IMR-90 (cell line): Measurements from ENCODE around the gene APAF1. TPM values are rescaled to one million over a fixed set of nuclear protein-coding genes. Genes with fewer than 3 reads are reported as not detected.
A peak's percentile ranks its signal among the peaks of the same experiment; 100 is the strongest.

Source experiments
- ATAC-seq: fragments of 200-7000 bp; cut with Tn5 transposase; 2 replicates; pipeline ENCODE4 v1.9.1; 2020; ENCODE audit warnings: low read depth, mild to moderate bottlenecking, moderate library complexity
- BruUV-seq: library from RNA; stranded (reverse); fragments of 400-500 nt; replicated peaks from 2 replicates; lab custom pipeline; 2021; lab: Mats Ljungman, UMichigan
- CTCF ChIA-PET: fragments of 300-600 bp; formaldehyde crosslinking; extraction: SDS; loops from one replicate; lab custom pipeline; 2021; ENCODE audit warnings: antibody characterized with exemption; lab: Yijun Ruan, JAX
- POLR2A ChIA-PET: fragments of 300-600 bp; sonication (Branson Sonifier 250); formaldehyde crosslinking; loops from one replicate; lab custom pipeline; 2022; ENCODE audit warnings: antibody characterized with exemption; ENCODE audit not compliant: unreplicated experiment; lab: Charles Lee
- DNase-seq: peaks from one replicate; pipeline ENCODE4 v3.0.0; 2013
- H2AFZ ChIP-seq: replicated peaks from 2 replicates; pipeline ENCODE3; 2013; ENCODE audit warnings: low read length, mild to moderate bottlenecking; ENCODE audit not compliant: poor library complexity
- H2AK5ac ChIP-seq: 2 replicates; pipeline ENCODE4 v1.6.1; 2013; ENCODE audit warnings: low read depth, low read length, inconsistent platforms
- H2AK9ac ChIP-seq: replicated peaks from 2 replicates; pipeline ENCODE3; 2013; ENCODE audit warnings: mild to moderate bottlenecking, low read depth, low read length, moderate library complexity; ENCODE audit not compliant: poor library complexity
- H2BK120ac ChIP-seq: 2 replicates; pipeline ENCODE4 v1.6.1; 2013; ENCODE audit warnings: low read depth, low read length, inconsistent platforms
- H2BK15ac ChIP-seq: 3 replicates; pipeline ENCODE4 v1.6.1; 2013; ENCODE audit warnings: low read depth, low read length, inconsistent platforms
- H2BK20ac ChIP-seq: 2 replicates; pipeline ENCODE4 v1.6.1; 2013; ENCODE audit warnings: low read depth, mild to moderate bottlenecking, inconsistent platforms, low read length, moderate library complexity
- H2BK5ac ChIP-seq: 2 replicates; pipeline ENCODE4 v1.6.1; 2013; ENCODE audit warnings: mild to moderate bottlenecking, low read depth, low read length, inconsistent platforms; ENCODE audit not compliant: poor library complexity, severe bottlenecking
- H3K14ac ChIP-seq: replicated peaks from 2 replicates; pipeline ENCODE4 v1.6.1; 2013; ENCODE audit warnings: low read depth, low read length, inconsistent platforms
- H3K18ac ChIP-seq: 2 replicates; pipeline ENCODE4 v1.6.1; 2013; ENCODE audit warnings: low read depth, low read length, control low read depth
- H3K23ac ChIP-seq: 2 replicates; pipeline ENCODE4 v1.6.1; 2013; ENCODE audit warnings: low read depth, low read length, inconsistent platforms
- H3K27ac ChIP-seq: 2 replicates; pipeline ENCODE4 v1.5.1; 2013; ENCODE audit warnings: mild to moderate bottlenecking, control low read depth, low read length; ENCODE audit not compliant: insufficient read depth
- H3K27me3 ChIP-seq: 2 replicates; pipeline ENCODE4 v1.6.1; 2013; ENCODE audit warnings: low read length; ENCODE audit not compliant: control insufficient read depth, insufficient read depth
- H3K36me3 ChIP-seq: 2 replicates; pipeline ENCODE4 v1.6.1; 2013; ENCODE audit warnings: low read length, mixed read lengths; ENCODE audit not compliant: control insufficient read depth, insufficient read depth
- H3K4ac ChIP-seq: 2 replicates; pipeline ENCODE4 v1.6.1; 2013; ENCODE audit warnings: low read depth, low read length, inconsistent platforms
- H3K4me1 ChIP-seq: 2 replicates; pipeline ENCODE4 v1.6.1; 2013; ENCODE audit warnings: low read length, mixed read lengths; ENCODE audit not compliant: control insufficient read depth, insufficient read depth
- H3K4me2 ChIP-seq: 2 replicates; pipeline ENCODE4 v1.6.1; 2013; ENCODE audit warnings: low read depth, mild to moderate bottlenecking, control low read depth, low read length, moderate library complexity
- H3K4me3 ChIP-seq: 2 replicates; pipeline ENCODE4 v1.5.1; 2013; ENCODE audit warnings: low read depth, mild to moderate bottlenecking, control low read depth, low read length, moderate library complexity; ENCODE audit not compliant: insufficient read depth
- H3K56ac ChIP-seq: 2 replicates; pipeline ENCODE4 v1.6.1; 2013; ENCODE audit warnings: low read length, inconsistent platforms; ENCODE audit not compliant: insufficient read depth; ENCODE audit errors: extremely low read depth
- H3K79me1 ChIP-seq, 2 experiments: 2 replicates each; pipeline ENCODE4 v1.6.1; 2013; ENCODE audit warnings: low read length in 2 of 2, inconsistent platforms in 1 of 2, low read depth in 1 of 2
- H3K9ac ChIP-seq: 2 replicates; pipeline ENCODE4 v1.6.1; 2013; ENCODE audit warnings: low read depth, low read length, control low read depth
- H3K9me1 ChIP-seq: 2 replicates; pipeline ENCODE4 v1.6.1; 2013; ENCODE audit warnings: low read length, inconsistent platforms; ENCODE audit not compliant: insufficient read depth
- H3K9me3 ChIP-seq: 2 replicates; pipeline ENCODE4 v1.6.1; 2013; ENCODE audit warnings: low read length; ENCODE audit not compliant: control insufficient read depth, insufficient read depth
- H4K20me1 ChIP-seq: 2 replicates; pipeline ENCODE4 v1.6.1; 2013; ENCODE audit warnings: low read length, inconsistent platforms; ENCODE audit not compliant: insufficient read depth
- H4K5ac ChIP-seq: 2 replicates; pipeline ENCODE4 v1.6.1; 2013; ENCODE audit warnings: mild to moderate bottlenecking, low read depth, low read length, control low read depth
- H4K8ac ChIP-seq, 2 experiments: 2 replicates each; pipeline ENCODE4 v1.6.1; 2013; ENCODE audit warnings: low read depth in 2 of 2, low read length in 2 of 2, control low read depth in 1 of 2, inconsistent platforms in 1 of 2
- H4K91ac ChIP-seq: 2 replicates; pipeline ENCODE4 v1.6.1; 2013; ENCODE audit warnings: low read depth, low read length, inconsistent platforms; ENCODE audit not compliant: insufficient read depth
- BHLHE40 ChIP-seq: fragments of 150-350 bp; IDR thresholded peaks from 2 replicates; pipeline ENCODE4 v1.6.1; 2016; ENCODE audit warnings: mild to moderate bottlenecking, low read depth, low read length
- CEBPB ChIP-seq: IDR thresholded peaks from 2 replicates; pipeline ENCODE4 v1.6.1; 2012; ENCODE audit warnings: low read depth, low read length, improper control_type of control experiment
- MAZ ChIP-seq: IDR thresholded peaks from 2 replicates; pipeline ENCODE4 v1.6.1; 2012; ENCODE audit warnings: low read depth, mild to moderate bottlenecking, low read length, improper control_type of control experiment, moderate library complexity, borderline replicate concordance
- MXI1 ChIP-seq: IDR thresholded peaks from 2 replicates; pipeline ENCODE4 v1.6.1; 2012; ENCODE audit warnings: low read depth, mild to moderate bottlenecking, low read length, moderate library complexity, borderline replicate concordance
- POLR2A ChIP-seq: IDR thresholded peaks from 2 replicates; pipeline ENCODE4 v1.6.1; 2012; ENCODE audit warnings: mild to moderate bottlenecking, low read depth, low read length
- RCOR1 ChIP-seq: IDR thresholded peaks from 2 replicates; pipeline ENCODE4 v1.6.1; 2012; ENCODE audit warnings: mild to moderate bottlenecking, low read length, improper control_type of control experiment; ENCODE audit not compliant: insufficient replicate concordance
- RFX5 ChIP-seq: IDR thresholded peaks from 2 replicates; pipeline ENCODE4 v1.8.0; 2012; ENCODE audit warnings: low read depth, mild to moderate bottlenecking, low read length, moderate library complexity
- SMC3 ChIP-seq: fragments of 150-350 bp; IDR thresholded peaks from 2 replicates; pipeline ENCODE4 v1.6.1; 2016; ENCODE audit warnings: low read depth, mild to moderate bottlenecking, antibody characterized with exemption, low read length, moderate library complexity
- WGBS, 2 experiments: methylation state at CpG; one replicate each; pipeline versions ENCODE4 v1.1.5 to v1.1.7; 2013; ENCODE audit warnings: missing lambda C conversion rate in 2 of 2; ENCODE audit not compliant: insufficient read length in 1 of 2; ENCODE audit errors: extremely low coverage in 2 of 2; 5-methylcytosine and 5-hydroxymethylcytosine counted together
- dilution Hi-C: fragments of 300-500 bp; cut with HindIII; formaldehyde crosslinking; loops from one replicate; pipeline ENCODE4 v1.14.3; 2018; ENCODE audit warnings: low sequenced_read_pairs; ENCODE audit not compliant: unreplicated experiment
- in situ Hi-C: fragments of 300-500 bp; cut with MboI; formaldehyde crosslinking; loops from 3 replicates; pipeline ENCODE4 v1.14.3; 2019; ENCODE audit warnings: low sequenced_read_pairs, inconsistent platforms, mixed read lengths
- intact Hi-C: fragments of 100-400 bp; cut with micrococcal nuclease; formaldehyde crosslinking; loops from 2 replicates; pipeline ENCODE4 v1.10.0; 2022
- polyA plus RNA-seq, 3 experiments: library from polyadenylated mRNA; depleted of rRNA; stranded (reverse); fragments of >200 nt; gene quantifications; 2 replicates each; pipeline ENCODE4 v1.2.3, GENCODE V29; 2012; ENCODE audit warnings: low replicate concordance in 1 of 3
- total RNA-seq: library from RNA; depleted of rRNA; stranded (reverse); fragments of >200 nt; gene quantifications from 2 replicates; pipeline ENCODE4 v1.2.3, GENCODE V29; 2012
- TF ChIP-seq, protein P1 (sequence below): conservative IDR thresholded peaks from 2 replicates; pipeline ENCODE4 v1.5.1; 2012; ENCODE audit warnings: mild to moderate bottlenecking, low read depth, low read length, improper control_type of control experiment
- TF ChIP-seq, protein P2 (sequence below): fragments of 150-350 bp; IDR thresholded peaks from 2 replicates; pipeline ENCODE4 v1.6.1; 2016; ENCODE audit warnings: low read depth, mild to moderate bottlenecking, low read length, moderate library complexity, borderline replicate concordance

Gene APAF1
- total and polyA plus RNA-seq, 2 of the 4 experiments (the other 2 are of a cell fraction) = 10.9 to 32.8 TPM

DNA sequence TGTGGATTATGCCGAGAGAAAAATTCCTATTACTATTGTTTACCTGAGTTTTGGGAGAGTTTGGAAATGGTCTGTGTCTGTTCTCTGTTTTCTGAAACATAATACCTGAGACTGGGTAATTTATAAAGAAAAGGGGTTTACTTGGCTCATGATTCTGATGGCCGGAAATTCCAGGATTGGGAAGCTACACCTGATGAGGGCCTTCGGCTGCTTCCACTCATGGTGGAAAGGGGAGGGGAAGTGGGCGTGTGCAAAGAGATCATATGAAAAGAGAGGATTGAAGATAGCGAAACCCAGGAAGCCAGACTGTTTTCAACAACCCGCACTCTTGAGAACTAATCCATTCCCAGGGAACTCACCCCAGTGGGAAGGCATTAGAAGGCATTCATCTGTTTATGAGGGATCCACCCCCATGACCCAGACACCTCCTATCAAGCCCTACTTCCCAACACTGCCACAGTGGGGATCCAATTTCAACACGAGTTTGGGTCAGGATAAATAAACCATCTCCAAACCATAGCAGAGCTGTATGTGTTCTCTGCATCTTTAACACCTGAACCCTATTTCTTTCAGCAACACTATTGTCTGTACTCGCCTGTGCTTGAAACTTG, 51.1 kb downstream of the APAF1 start:
- BruUV-seq = no TSS peak
- H3K56ac ChIP-seq = no peak overlapping the region
- H3K14ac ChIP-seq = no peak overlapping the region
- H3K23ac ChIP-seq = no peak overlapping the region
- H4K5ac ChIP-seq = no peak overlapping the region
- H3K27ac ChIP-seq = no peak overlapping the region
- intact Hi-C loops (no loop called here), in situ Hi-C loops (no loop called here), dilution Hi-C loops (no loop called here)
- H2BK5ac ChIP-seq = no peak overlapping the region
- WGBS, 2 experiments = 83% methylated on average over 2 of the region's 8 CpGs; no CpG with 5 or more reads in 1 of the 2 experiments
- H4K20me1 ChIP-seq = no peaks in the 10 kb centered on the region
- no peak overlapping the region for H2AFZ ChIP-seq
- H3K27me3 ChIP-seq = no peaks in the 10 kb centered on the region
- H2BK15ac ChIP-seq = no peak overlapping the region
- no peak overlapping the region for H3K9ac ChIP-seq
- H3K4me1 ChIP-seq = peaks cover 2% of the 10 kb centered on the region; the same call in 1 of the 2 replicates
- no peak overlapping the region for H2AK5ac ChIP-seq
- POLR2A ChIA-PET = no interaction called here
- H3K4me2 ChIP-seq = no peak overlapping the region; the same call in 1 of the 2 replicates
- H3K9me3 ChIP-seq = no peaks in the 10 kb centered on the region
- H4K91ac ChIP-seq = no peak overlapping the region
- CTCF ChIA-PET = no interaction called here
- H2BK120ac ChIP-seq = no peak overlapping the region
- no peak overlapping the region for H3K4ac ChIP-seq
- H2AK9ac ChIP-seq = no peak overlapping the region
- TF ChIP-seq POLR2A (no peak), RFX5 (no peak), CEBPB (no peak), SMC3 (no peak), RCOR1 (no peak), BHLHE40 (no peak), MAZ (no peak), MXI1 (no peak)
- TF ChIP-seq, protein P1, sequence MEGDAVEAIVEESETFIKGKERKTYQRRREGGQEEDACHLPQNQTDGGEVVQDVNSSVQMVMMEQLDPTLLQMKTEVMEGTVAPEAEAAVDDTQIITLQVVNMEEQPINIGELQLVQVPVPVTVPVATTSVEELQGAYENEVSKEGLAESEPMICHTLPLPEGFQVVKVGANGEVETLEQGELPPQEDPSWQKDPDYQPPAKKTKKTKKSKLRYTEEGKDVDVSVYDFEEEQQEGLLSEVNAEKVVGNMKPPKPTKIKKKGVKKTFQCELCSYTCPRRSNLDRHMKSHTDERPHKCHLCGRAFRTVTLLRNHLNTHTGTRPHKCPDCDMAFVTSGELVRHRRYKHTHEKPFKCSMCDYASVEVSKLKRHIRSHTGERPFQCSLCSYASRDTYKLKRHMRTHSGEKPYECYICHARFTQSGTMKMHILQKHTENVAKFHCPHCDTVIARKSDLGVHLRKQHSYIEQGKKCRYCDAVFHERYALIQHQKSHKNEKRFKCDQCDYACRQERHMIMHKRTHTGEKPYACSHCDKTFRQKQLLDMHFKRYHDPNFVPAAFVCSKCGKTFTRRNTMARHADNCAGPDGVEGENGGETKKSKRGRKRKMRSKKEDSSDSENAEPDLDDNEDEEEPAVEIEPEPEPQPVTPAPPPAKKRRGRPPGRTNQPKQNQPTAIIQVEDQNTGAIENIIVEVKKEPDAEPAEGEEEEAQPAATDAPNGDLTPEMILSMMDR = no peak
- TF ChIP-seq, protein P2, sequence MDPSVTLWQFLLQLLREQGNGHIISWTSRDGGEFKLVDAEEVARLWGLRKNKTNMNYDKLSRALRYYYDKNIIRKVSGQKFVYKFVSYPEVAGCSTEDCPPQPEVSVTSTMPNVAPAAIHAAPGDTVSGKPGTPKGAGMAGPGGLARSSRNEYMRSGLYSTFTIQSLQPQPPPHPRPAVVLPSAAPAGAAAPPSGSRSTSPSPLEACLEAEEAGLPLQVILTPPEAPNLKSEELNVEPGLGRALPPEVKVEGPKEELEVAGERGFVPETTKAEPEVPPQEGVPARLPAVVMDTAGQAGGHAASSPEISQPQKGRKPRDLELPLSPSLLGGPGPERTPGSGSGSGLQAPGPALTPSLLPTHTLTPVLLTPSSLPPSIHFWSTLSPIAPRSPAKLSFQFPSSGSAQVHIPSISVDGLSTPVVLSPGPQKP = no peak
- H2BK20ac ChIP-seq = no peak overlapping the region
- H3K79me1 ChIP-seq = peaks cover 13 to 18% of the 10 kb centered on the region in 2 experiments
- ATAC-seq (peak; percentile 18; the same call in 1 of the 2 replicates), DNase-seq (peak; percentile 9)
- no peak overlapping the region for H3K4me3 ChIP-seq
- peaks cover 2% of the 10 kb centered on the region for H3K36me3 ChIP-seq
- H3K18ac ChIP-seq = no peak overlapping the region
- no peak overlapping the region for H4K8ac ChIP-seq
- H3K9me1 ChIP-seq = no peaks in the 10 kb centered on the region
